K562 (cell line): Measurements from ENCODE around the gene BLOC1S3.

Source experiments
- CBFB ChIP-seq: sonication (generic); formaldehyde crosslinking; IDR thresholded peaks from 2 replicates; pipeline ENCODE4 v1.4.0; 2020; ENCODE audit warnings: mild to moderate bottlenecking, missing genetic modification reagents
- ETV6 ChIP-seq, 3 experiments: fragments of 150-350 bp in 1 of 3; sonication (generic) in 1 of 3; formaldehyde crosslinking in 1 of 3; IDR thresholded peaks; 2 replicates each; pipeline versions ENCODE4 v1.6.1 to v1.8.0; 2014 to 2022; ENCODE audit warnings: borderline replicate concordance in 2 of 3, low read depth in 2 of 3, antibody characterized with exemption in 1 of 3, low read length in 1 of 3, mild to moderate bottlenecking in 1 of 3, missing genetic modification reagents in 1 of 3
- EZH2 ChIP-seq: IDR thresholded peaks from 2 replicates; pipeline ENCODE4 v1.6.1; 2012; ENCODE audit warnings: low read depth, mild to moderate bottlenecking, inconsistent platforms, low read length, borderline replicate concordance
- HMG20A ChIP-seq: fragments of 450-650 bp; formaldehyde crosslinking; conservative IDR thresholded peaks from 2 replicates; pipeline ENCODE4 v1.4.0; 2020; ENCODE audit warnings: mild to moderate bottlenecking, mixed read lengths
- MAZ ChIP-seq, 2 experiments: fragments of 450-650 bp in 1 of 2; sonication (generic) in 1 of 2; formaldehyde crosslinking; IDR thresholded peaks in 1 of 2; conservative IDR thresholded peaks in 1 of 2; 2 replicates each; pipeline versions ENCODE4 v1.4.0 to v1.5.0; 2020; ENCODE audit warnings: mild to moderate bottlenecking in 1 of 2, missing genetic modification reagents in 1 of 2
- POLR2A ChIP-seq: fragments of 450-650 bp; conservative IDR thresholded peaks from 2 replicates; pipeline ENCODE4 v1.6.1; 2016
- POLR2AphosphoS5 ChIP-seq: IDR thresholded peaks from 2 replicates; pipeline ENCODE4 v1.6.1; 2011; ENCODE audit warnings: mild to moderate bottlenecking, low read depth, low read length, moderate library complexity; ENCODE audit not compliant: control insufficient read depth, insufficient read depth
- ZKSCAN3 ChIP-seq: fragments of 250-450 bp; sonication (Bioruptor Pico); IDR thresholded peaks from 2 replicates; pipeline ENCODE4 v1.4.0; 2020
- ZNF354B ChIP-seq: fragments of 250-450 bp; sonication (Bioruptor Pico); IDR thresholded peaks from 2 replicates; pipeline ENCODE4 v1.4.0; 2020
- TF ChIP-seq, protein P1 (sequence below), 3 experiments: IDR thresholded peaks in 2 of 3; conservative IDR thresholded peaks in 1 of 3; 2 replicates each; pipeline ENCODE4 v1.5.1; 2011 to 2012; ENCODE audit warnings: low read length in 3 of 3, mild to moderate bottlenecking in 3 of 3, control low read depth in 2 of 3, improper control_type of control experiment in 1 of 3, inconsistent platforms in 1 of 3, low read depth in 1 of 3, mixed read lengths in 1 of 3, moderate library complexity in 1 of 3; ENCODE audit not compliant: insufficient read depth in 2 of 3
- TF ChIP-seq, protein P2 (sequence below): fragments of 450-650 bp; IDR thresholded peaks from 2 replicates; pipeline ENCODE4 v1.6.1; 2016
- TF ChIP-seq, protein P3 (sequence below): fragments of 450-650 bp; IDR thresholded peaks from 2 replicates; pipeline ENCODE4 v1.6.1; 2016; ENCODE audit warnings: low read depth, mild to moderate bottlenecking, moderate library complexity

- TF ChIP-seq HMG20A (CRISPR knock-in tag) (no peak), ZNF354B (CRISPR knock-in tag) (no peak), POLR2A (no peak), ZKSCAN3 (CRISPR knock-in tag) (no peak), CBFB (CRISPR knock-in tag) (no peak), POLR2AphosphoS5 (no peak), ETV6 (IDR thresholded peaks at IDR 0.05; ENCODE audit: borderline replicate concordance in 1 of 2, low read depth in 2 of 2, low read length in 1 of 2) (no peak), ETV6 (CRISPR knock-in tag; IDR thresholded peaks at IDR 0.05; ENCODE audit: borderline replicate concordance) (no peak), EZH2 (no peak), MAZ (CRISPR knock-in tag; conservative IDR thresholded peaks at IDR 0.05 in 1 of 2, IDR thresholded peaks at IDR 0.05 in 1 of 2) (peak in 1 of 2 experiments; percentile 26; a peak in 1 of 4 replicates)
- TF ChIP-seq, protein P1, sequence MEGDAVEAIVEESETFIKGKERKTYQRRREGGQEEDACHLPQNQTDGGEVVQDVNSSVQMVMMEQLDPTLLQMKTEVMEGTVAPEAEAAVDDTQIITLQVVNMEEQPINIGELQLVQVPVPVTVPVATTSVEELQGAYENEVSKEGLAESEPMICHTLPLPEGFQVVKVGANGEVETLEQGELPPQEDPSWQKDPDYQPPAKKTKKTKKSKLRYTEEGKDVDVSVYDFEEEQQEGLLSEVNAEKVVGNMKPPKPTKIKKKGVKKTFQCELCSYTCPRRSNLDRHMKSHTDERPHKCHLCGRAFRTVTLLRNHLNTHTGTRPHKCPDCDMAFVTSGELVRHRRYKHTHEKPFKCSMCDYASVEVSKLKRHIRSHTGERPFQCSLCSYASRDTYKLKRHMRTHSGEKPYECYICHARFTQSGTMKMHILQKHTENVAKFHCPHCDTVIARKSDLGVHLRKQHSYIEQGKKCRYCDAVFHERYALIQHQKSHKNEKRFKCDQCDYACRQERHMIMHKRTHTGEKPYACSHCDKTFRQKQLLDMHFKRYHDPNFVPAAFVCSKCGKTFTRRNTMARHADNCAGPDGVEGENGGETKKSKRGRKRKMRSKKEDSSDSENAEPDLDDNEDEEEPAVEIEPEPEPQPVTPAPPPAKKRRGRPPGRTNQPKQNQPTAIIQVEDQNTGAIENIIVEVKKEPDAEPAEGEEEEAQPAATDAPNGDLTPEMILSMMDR (IDR thresholded peaks at IDR 0.05 in 2 of 3, conservative IDR thresholded peaks at IDR 0.05 in 1 of 3; ENCODE audit: insufficient read depth in 2 of 3, low read depth in 1 of 3, low read length in 3 of 3) = no peak
- TF ChIP-seq, protein P2, sequence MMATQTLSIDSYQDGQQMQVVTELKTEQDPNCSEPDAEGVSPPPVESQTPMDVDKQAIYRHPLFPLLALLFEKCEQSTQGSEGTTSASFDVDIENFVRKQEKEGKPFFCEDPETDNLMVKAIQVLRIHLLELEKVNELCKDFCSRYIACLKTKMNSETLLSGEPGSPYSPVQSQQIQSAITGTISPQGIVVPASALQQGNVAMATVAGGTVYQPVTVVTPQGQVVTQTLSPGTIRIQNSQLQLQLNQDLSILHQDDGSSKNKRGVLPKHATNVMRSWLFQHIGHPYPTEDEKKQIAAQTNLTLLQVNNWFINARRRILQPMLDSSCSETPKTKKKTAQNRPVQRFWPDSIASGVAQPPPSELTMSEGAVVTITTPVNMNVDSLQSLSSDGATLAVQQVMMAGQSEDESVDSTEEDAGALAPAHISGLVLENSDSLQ = peak; percentile 37; the same call in 1 of the 2 replicates
- TF ChIP-seq, protein P3, sequence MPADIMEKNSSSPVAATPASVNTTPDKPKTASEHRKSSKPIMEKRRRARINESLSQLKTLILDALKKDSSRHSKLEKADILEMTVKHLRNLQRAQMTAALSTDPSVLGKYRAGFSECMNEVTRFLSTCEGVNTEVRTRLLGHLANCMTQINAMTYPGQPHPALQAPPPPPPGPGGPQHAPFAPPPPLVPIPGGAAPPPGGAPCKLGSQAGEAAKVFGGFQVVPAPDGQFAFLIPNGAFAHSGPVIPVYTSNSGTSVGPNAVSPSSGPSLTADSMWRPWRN = peak; percentile 75
Measured at GRCh38 chr19:45154064-45154827, 24.3 kb upstream of the BLOC1S3 start.
